ENCODE results near the gene PPFIBP1. TPM values are rescaled to one million over a fixed set of nuclear protein-coding genes. Genes with fewer than 3 reads are reported as not detected.
A peak's percentile ranks its signal among the peaks of the same experiment; 100 is the strongest.

Gene PPFIBP1
- total and polyA plus RNA-seq, 10 donors, result 3.7 to 182 (median 92.4) TPM

GRCh38 chr12:27709932-27710591 is 186.1 kb downstream of the PPFIBP1 start:
- intact Hi-C loops (cut with DNase I; ENCODE audit: low total_unique reads), result no loop called here
- DNase-seq, result no peak
- peaks cover 8 to 45% (median 26%) of the 10 kb centered on the region in 6 donors for H3K4me1 ChIP-seq
- H3K9me3 ChIP-seq, result no peaks in the 10 kb centered on the region
- H3K27ac ChIP-seq, result peak overlapping the region; percentile 68 to 87 (median 80)
- peak overlapping the region; percentile 93 to 100 (median 99) for H3K4me3 ChIP-seq
- H3K27me3 ChIP-seq (replicated peaks in 1 of 7), result no peaks in the 10 kb centered on the region
- H3K36me3 ChIP-seq, result peaks cover 0 to 23% (median 2%) of the 10 kb centered on the region in 6 donors
- no peak for TF ChIP-seq CTCF (IDR thresholded peaks at IDR 0.05 in 8 of 11, conservative IDR thresholded peaks at IDR 0.05 in 3 of 11)
- no peak for TF ChIP-seq POLR2AphosphoS5 (IDR thresholded peaks at IDR 0.05)
- no peak for TF ChIP-seq POLR2A (IDR thresholded peaks at IDR 0.05)
- WGBS, 5 donors, result 8 to 31% (median 21%) methylated on average over 24 of the region's 24 CpGs

- Histone ChIP-seq H3K4me1 (peaks cover 8 to 45% (median 26%) of the 10 kb centered on the region in 6 donors), H3K4me3 (peak within 1 kb of the TSS; percentile 93 to 100 (median 99)), H3K27ac (peak within 1 kb of the TSS; percentile 68 to 87 (median 80)), H3K27me3 (replicated peaks in 1 of 7) (no peaks in the 10 kb centered on the region), H3K36me3 (peaks cover 0 to 30% (median 4%) of the 10 kb centered on the region in 6 donors), H3K9me3 (no peaks in the 10 kb centered on the region)
- TF ChIP-seq CTCF (IDR thresholded peaks at IDR 0.05 in 8 of 11, conservative IDR thresholded peaks at IDR 0.05 in 3 of 11), result no peak
- TF ChIP-seq POLR2A (IDR thresholded peaks at IDR 0.05), result peak in 2 of 3 donors; percentile 4 to 15
- peak; percentile 96 to 98 (median 98) for TF ChIP-seq POLR2AphosphoS5 (IDR thresholded peaks at IDR 0.05)
- intact Hi-C loops (cut with DNase I; ENCODE audit: low total_unique reads), result no loop called here
- WGBS, 5 donors, result 0 to 1% (median 0%) methylated on average over 24 to 46 of the region's 46 CpGs
- peak; percentile 99 for DNase-seq
These were observed 186.7 kb downstream of the PPFIBP1 start, which contains the start of gene MRPS35 for GRCh38 chr12:27710592-27711316. Gene MRPS35 (plus strand): TSS chr12:27710832. CDS start chr12:27710844, 12 bp downstream.

- DNase-seq, result no peak
- 0 to 1% (median 0%) methylated on average over 11 of the region's 11 CpGs for WGBS, 5 donors
- H3K27ac ChIP-seq, result peak overlapping the region in 7 of 8 donors; percentile 68 to 87 (median 79)
These were observed 187.3 kb downstream of the PPFIBP1 start for GRCh38 chr12:27711317-27711682.

More at GRCh38 chr12:27711317-27711682, 187.3 kb downstream of the PPFIBP1 start:
- intact Hi-C loops (cut with DNase I; ENCODE audit: low total_unique reads), result no loop called here
- Histone ChIP-seq H3K4me3 (peak overlapping the region; percentile 93 to 100 (median 99)), H3K27me3 (replicated peaks in 1 of 7) (no peaks in the 10 kb centered on the region), H3K36me3 (peaks cover 0 to 35% (median 8%) of the 10 kb centered on the region in 6 donors), H3K9me3 (no peaks in the 10 kb centered on the region), H3K4me1 (peaks cover 8 to 45% (median 26%) of the 10 kb centered on the region in 6 donors)
- TF ChIP-seq CTCF (IDR thresholded peaks at IDR 0.05 in 8 of 11, conservative IDR thresholded peaks at IDR 0.05 in 3 of 11), result no peak
- TF ChIP-seq POLR2A (IDR thresholded peaks at IDR 0.05), result no peak
- no peak for TF ChIP-seq POLR2AphosphoS5 (IDR thresholded peaks at IDR 0.05)
